ENCODE results near the gene SIGLEC7. TPM values are rescaled to one million over a fixed set of nuclear protein-coding genes. Genes with fewer than 3 reads are reported as not detected.

SIGLEC7 gene
- total RNA-seq, 2 donors from 2014 or later, result 0.26 to 1.7 TPM

DNA sequence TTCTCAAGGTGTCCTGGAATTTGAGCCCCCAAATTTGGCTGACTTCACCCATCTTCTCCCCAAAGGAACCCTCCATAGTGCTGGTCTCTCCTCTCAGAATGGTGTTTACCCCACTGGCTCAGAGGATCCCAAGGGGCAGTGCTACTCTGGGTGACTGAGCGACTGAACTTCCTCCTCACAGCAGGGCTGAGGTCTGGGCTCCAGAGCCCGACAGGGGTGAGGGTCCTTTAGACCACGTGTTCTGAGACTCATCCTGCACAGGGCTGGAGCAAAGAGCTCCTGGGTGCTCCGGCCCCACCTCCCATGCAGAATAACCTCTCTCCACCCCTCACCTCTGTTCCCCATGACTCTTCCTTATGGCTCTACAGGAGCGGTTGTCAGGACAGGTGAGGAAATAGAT lies 59.6 kb downstream of the SIGLEC7 start:
- H3K4me1 ChIP-seq, result no peaks in the 10 kb centered on the region
- H3K4me3 ChIP-seq, result no peak overlapping the region
- no peaks in the 10 kb centered on the region for H3K36me3 ChIP-seq
- no peaks in the 10 kb centered on the region for H3K27me3 ChIP-seq
- no peak for DNase-seq (ENCODE audit: low spot score)
- H3K27ac ChIP-seq, result no peak overlapping the region
- TF ChIP-seq, protein P1, sequence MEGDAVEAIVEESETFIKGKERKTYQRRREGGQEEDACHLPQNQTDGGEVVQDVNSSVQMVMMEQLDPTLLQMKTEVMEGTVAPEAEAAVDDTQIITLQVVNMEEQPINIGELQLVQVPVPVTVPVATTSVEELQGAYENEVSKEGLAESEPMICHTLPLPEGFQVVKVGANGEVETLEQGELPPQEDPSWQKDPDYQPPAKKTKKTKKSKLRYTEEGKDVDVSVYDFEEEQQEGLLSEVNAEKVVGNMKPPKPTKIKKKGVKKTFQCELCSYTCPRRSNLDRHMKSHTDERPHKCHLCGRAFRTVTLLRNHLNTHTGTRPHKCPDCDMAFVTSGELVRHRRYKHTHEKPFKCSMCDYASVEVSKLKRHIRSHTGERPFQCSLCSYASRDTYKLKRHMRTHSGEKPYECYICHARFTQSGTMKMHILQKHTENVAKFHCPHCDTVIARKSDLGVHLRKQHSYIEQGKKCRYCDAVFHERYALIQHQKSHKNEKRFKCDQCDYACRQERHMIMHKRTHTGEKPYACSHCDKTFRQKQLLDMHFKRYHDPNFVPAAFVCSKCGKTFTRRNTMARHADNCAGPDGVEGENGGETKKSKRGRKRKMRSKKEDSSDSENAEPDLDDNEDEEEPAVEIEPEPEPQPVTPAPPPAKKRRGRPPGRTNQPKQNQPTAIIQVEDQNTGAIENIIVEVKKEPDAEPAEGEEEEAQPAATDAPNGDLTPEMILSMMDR (IDR thresholded peaks at IDR 0.05), result no peak
- H3K9me3 ChIP-seq, result no peaks in the 10 kb centered on the region

Other genes starting within 250 kb of the SIGLEC7 start
- gene KLK4, start 230.9 kb upstream of the SIGLEC7 start, total RNA-seq, result not detected
- gene KLK5, start 189.3 kb upstream of the SIGLEC7 start, total RNA-seq, result 1 to 10 TPM; 2.6 to 3.1 TPM
- gene KLK6, start 172.7 kb upstream of the SIGLEC7 start, total RNA-seq, result not detected
- gene KLK7, start 158.4 kb upstream of the SIGLEC7 start, total RNA-seq, result 1 to 10 TPM; 1.5 to 1.6 TPM
- gene KLK8, start 140.7 kb upstream of the SIGLEC7 start, total RNA-seq, result 1 to 10 TPM in 1 of 2 donors, not detected in 1; 2.9 TPM
- gene KLK10, start 122.6 kb upstream of the SIGLEC7 start, total RNA-seq, result 1 to 10 TPM in 1 of 2 donors, not detected in 1; 4.5 TPM
- gene KLK11, start 115.7 kb upstream of the SIGLEC7 start, total RNA-seq, result 10 to 100 TPM; 12.5 to 24.4 TPM
- not detected for gene KLK12, start 107.3 kb upstream of the SIGLEC7 start, total RNA-seq
- not detected for gene KLK13, start 77.2 kb upstream of the SIGLEC7 start, total RNA-seq
- under 1 TPM in 1 of 2 donors, not detected in 1; 0.35 TPM for gene KLK14, start 59.4 kb upstream of the SIGLEC7 start, total RNA-seq
- 1 to 10 TPM; 4.8 to 7.7 TPM for gene CTU1, start 33.9 kb upstream of the SIGLEC7 start, total RNA-seq
- gene SIGLEC9, start 17.4 kb upstream of the SIGLEC7 start, total RNA-seq, result 1 to 10 TPM; 1.5 to 7.4 TPM
- 1 to 10 TPM; 2.3 to 4.2 TPM for gene CD33, start 82.8 kb downstream of the SIGLEC7 start, total RNA-seq
- not detected for gene SIGLECL1, start 108.8 kb downstream of the SIGLEC7 start, total RNA-seq
- gene IGLON5, start 169.3 kb downstream of the SIGLEC7 start, total RNA-seq, result under 1 TPM in 1 of 2 donors, not detected in 1; 0.31 TPM
- gene VSIG10L, start 199.8 kb downstream of the SIGLEC7 start, total RNA-seq, result 1 to 10 TPM in 1 of 2 donors, under 1 TPM in 1; 0.79 to 1.1 TPM
- 100 to 1,000 TPM; 385 TPM for gene ETFB, start 224.1 kb downstream of the SIGLEC7 start, total RNA-seq
- gene CLDND2, start 226.7 kb downstream of the SIGLEC7 start, total RNA-seq, result not detected
- gene NKG7, start 230.4 kb downstream of the SIGLEC7 start, total RNA-seq, result 1 to 10 TPM; 1.4 to 1.8 TPM
- not detected for gene LIM2, start 245.7 kb downstream of the SIGLEC7 start, total RNA-seq
- gene C19orf84, start 248.3 kb downstream of the SIGLEC7 start, total RNA-seq, result not detected

Data from right atrium auricular region (tissue), 2 donors.